ENCODE measurements around the gene NAA80.
"Not testable (repeated sequence)": the region's sequence is repeated elsewhere in the genome, so short reads cannot be mapped to it uniquely, and the experiment has no call there.

The NAA80 gene

GRCh38 chr3:50288387-50289007 is 10.7 kb downstream of the NAA80 start:
- no peak for DNase-seq

GRCh38 chr3:50287262-50287661 is 11.9 kb downstream of the NAA80 start:
- DNase-seq: no peak

GRCh38 chr3:50286322-50287227 is 12.6 kb downstream of the NAA80 start:
- no peak for DNase-seq

DNA sequence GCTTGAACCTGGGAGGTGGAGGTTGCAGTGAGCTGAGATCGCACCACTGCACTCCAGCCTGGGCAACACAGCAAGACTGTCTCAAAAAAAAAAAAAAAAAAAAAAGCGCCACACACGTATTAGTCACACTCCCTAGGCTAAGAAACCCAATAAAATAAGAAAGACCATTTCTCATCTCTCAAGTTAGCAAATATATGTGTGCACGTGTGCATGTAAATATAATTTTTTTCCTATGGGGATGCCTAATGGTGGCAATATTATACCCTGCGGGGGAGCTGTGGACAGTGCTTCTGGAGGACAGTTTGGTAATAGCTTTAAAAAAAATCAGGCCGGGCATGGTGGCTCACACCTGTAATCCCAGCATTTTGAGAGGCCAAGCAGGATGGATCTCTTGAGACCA is 15.1 kb downstream of the NAA80 start:
- not testable (repeated sequence) for DNase-seq

GRCh38 chr3:50279255-50280016 is 19.8 kb downstream of the NAA80 start:
- no peak for DNase-seq

GRCh38 chr3:50278880-50279224 is 20.4 kb downstream of the NAA80 start, which contains the start of gene LSMEM2:
Gene LSMEM2 (plus strand): TSS chr3:50279087. CDS start chr3:50279114, 27 bp downstream.
- no peak for DNase-seq

GRCh38 chr3:50278123-50278879 is 20.9 kb downstream of the NAA80 start:
- DNase-seq: no peak

DNA sequence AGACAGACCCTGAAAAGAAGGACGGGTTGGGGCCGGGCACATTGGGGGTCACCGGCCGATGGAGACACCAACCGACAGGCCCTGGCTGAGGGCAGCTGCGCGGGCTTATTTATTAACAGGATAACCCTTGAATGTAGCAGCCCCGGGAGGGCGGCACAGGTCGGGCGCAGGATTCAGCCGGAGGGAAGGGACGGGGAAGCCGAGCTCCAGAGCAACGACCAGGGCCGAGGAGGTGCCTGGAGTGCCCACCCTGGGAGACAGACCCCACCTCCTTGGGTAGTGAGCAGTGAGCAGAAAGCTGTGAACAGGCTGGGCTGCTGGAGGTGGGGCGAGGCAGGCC is 22.5 kb downstream of the NAA80 start:
- no peak for DNase-seq

DNA sequence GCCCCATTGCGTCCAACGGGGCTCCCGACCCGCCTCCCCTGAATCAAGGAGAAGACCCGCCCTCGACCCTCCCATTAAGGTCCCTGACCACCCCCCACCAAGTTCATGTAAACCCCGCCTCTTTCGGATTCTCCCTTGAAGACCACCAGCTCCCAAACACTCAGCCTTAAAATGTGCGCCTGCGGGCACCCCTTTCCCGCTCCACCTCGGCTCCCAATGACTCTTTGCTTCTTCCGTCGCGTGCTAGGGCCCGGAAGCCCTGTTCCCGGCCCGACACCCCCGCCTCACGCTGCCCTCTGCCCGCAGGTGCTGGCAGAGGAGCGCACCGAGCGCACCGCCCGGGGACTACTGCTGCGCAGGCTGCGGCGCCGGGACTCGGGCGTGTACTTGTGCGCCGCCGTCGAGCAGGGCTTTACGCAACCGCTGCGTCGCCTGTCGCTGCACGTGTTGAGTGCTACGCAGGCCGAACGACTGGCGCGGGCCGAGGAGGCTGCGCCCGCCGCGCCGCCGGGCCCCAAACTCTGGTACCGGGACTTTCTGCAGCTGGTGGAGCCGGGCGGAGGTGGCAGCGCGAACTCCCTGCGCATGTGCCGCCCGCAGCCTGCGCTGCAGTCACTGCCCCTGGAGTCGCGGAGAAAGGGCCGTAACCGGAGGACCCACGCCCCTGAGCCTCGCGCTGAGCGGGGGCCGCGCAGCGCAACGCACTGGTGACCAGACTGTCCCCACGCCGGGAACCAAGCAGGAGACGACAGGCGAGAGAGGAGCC is 23.0 kb downstream of the NAA80 start:
- DNase-seq: peak; percentile 44

GRCh38 chr3:50275141-50275995 is 23.8 kb downstream of the NAA80 start:
- DNase-seq: peak; percentile 25

GRCh38 chr3:50274371-50275104 is 24.7 kb downstream of the NAA80 start:
- DNase-seq: peak; percentile 74

DNA sequence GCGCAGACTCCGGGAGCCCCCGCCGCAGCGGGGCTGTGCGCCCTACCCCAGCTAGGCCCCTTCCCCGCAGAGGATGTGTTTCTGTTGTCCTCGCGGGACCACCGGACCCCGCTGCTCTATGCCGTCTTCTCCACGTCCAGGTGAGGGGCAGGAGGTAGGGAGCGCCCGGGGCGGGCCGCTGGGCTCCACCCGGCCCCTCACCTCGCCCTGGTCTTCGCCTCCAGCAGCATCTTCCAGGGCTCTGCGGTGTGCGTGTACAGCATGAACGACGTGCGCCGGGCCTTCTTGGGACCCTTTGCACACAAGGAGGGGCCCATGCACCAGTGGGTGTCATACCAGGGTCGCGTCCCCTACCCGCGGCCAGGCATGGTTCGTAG is 25.5 kb downstream of the NAA80 start:
- DNase-seq: no peak

DNA sequence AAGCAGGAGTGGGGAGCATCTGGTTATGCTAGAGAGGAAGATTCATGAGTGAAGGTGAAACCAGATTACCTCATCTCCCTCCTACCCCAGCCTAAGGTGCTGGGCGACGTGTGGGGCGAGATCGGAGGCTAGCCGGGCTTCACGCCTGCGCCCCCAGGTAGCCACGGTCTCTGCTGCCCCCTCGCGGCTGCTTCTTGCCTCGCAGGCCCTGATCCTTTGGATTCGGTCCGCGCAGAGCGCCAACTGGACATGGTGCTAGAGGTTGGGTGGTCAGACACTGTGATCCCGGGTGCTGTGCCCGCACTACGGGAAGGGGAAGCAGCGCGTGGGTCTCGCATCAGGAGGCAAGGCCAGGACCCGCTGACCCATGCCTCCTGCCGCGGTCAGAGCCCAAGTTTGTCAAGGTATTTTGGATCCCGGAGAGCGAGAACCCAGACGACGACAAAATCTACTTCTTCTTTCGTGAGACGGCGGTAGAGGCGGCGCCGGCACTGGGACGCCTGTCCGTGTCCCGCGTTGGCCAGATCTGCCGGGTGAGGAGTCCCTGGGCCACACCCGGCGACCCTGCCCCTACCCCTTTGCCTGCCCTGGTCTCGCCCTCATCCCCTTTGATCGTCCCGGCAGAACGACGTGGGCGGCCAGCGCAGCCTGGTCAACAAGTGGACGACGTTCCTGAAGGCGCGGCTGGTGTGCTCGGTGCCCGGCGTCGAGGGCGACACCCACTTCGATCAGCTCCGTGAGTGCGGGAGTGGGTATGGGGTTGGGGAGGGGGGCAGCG is 26.1 kb downstream of the NAA80 start:
- peak; percentile 86 for DNase-seq

DNA sequence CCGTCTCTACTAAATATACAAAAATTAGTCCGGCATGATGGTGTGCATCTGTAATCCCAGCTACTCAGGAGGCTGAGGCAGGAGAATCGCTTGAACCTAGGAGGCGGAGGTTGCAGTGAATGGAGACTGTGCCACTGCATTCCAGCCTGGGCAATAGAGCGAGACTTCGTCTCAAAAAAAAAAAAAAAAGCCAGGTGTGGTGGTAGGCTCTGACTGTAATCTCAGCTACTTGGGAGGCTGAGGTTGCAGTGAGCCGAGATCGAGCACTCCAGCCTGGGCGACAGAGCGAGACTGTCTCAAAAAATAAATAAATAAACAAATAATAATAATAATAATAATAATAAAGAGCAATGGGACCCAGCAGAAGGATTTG is 26.7 kb downstream of the NAA80 start:
- DNase-seq: not testable (repeated sequence)

- DNase-seq: no peak
These were observed 27.8 kb downstream of the NAA80 start for GRCh38 chr3:50271314-50271936.

- no peak for DNase-seq
These were observed 28.6 kb downstream of the NAA80 start for GRCh38 chr3:50270422-50271224.

DNA sequence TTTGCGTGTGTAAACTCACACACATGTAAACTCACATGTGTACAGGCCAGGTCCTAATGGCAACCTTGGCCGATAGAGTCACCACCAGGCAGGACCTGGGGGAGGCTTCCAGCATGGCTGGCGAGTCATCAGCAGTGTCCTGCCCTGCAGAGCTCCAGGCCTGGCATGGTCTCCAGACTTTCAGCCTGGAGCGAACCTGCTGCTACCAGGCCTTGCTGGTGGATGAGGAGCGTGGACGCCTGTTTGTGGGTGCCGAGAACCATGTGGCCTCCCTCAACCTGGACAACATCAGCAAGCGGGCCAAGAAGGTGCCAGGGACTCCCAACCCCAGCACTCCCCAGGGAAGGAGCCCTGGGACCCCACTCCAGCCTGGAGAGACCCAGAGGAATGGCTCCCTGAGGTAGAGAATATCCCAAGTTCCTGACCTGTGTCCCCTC is 29.2 kb downstream of the NAA80 start:
- DNase-seq: no peak

- DNase-seq: no peak
These were observed 29.7 kb downstream of the NAA80 start for GRCh38 chr3:50269460-50269859.
